Measurements from ENCODE around the gene MOB2. TPM values are rescaled to one million over a fixed set of nuclear protein-coding genes. Genes with fewer than 3 reads are reported as not detected.
A peak's percentile ranks its signal among the peaks of the same experiment; 100 is the strongest.

Gene MOB2
- total RNA-seq, 1 donor = 16.8 TPM

- H3K4me3 ChIP-seq (ENCODE audit: low read depth, low read length) = no peak overlapping the region
- no peak for DNase-seq (ENCODE audit: low read depth)
- no peak for TF ChIP-seq CTCF (IDR thresholded peaks at IDR 0.05; ENCODE audit: insufficient read depth, low read depth, low read length)
These were observed 32.7 kb upstream of the MOB2 start for GRCh38 chr11:1519028-1520010.

- no peak overlapping the region for H3K4me3 ChIP-seq (ENCODE audit: low read depth, low read length)
- DNase-seq (ENCODE audit: low read depth) = no peak
- TF ChIP-seq CTCF (IDR thresholded peaks at IDR 0.05; ENCODE audit: insufficient read depth, low read depth, low read length) = no peak
These were observed 31.7 kb upstream of the MOB2 start for GRCh38 chr11:1518301-1518700.

GRCh38 chr11:1517117-1518005 is 30.8 kb upstream of the MOB2 start:
- no peak overlapping the region for H3K4me3 ChIP-seq (ENCODE audit: low read depth, low read length)
- no peak for DNase-seq (ENCODE audit: low read depth)
- TF ChIP-seq CTCF (IDR thresholded peaks at IDR 0.05; ENCODE audit: insufficient read depth, low read depth, low read length) = no peak

GRCh38 chr11:1516273-1517067 is 29.9 kb upstream of the MOB2 start:
- no peak overlapping the region for H3K4me3 ChIP-seq (ENCODE audit: low read depth, low read length)
- DNase-seq (ENCODE audit: low read depth) = no peak
- no peak for TF ChIP-seq CTCF (IDR thresholded peaks at IDR 0.05; ENCODE audit: insufficient read depth, low read depth, low read length)

- peak; percentile 94 for TF ChIP-seq CTCF (IDR thresholded peaks at IDR 0.05; ENCODE audit: insufficient read depth, low read depth, low read length)
- peak; percentile 54 for DNase-seq (ENCODE audit: low read depth)
- no peak overlapping the region for H3K4me3 ChIP-seq (ENCODE audit: low read depth, low read length)
These were observed 28.8 kb upstream of the MOB2 start for GRCh38 chr11:1515082-1516060.
